NT2/D1 (cell line): Measurements from ENCODE around the gene ZFAND6.

Experiments used
- DNase-seq: peaks from one replicate; pipeline ENCODE4 v3.0.0-alpha.2; 2011; ENCODE audit warnings: low read depth, low spot score
- H3K27me3 ChIP-seq: 2 replicates; pipeline ENCODE4 v1.6.0; 2011; ENCODE audit warnings: mild to moderate bottlenecking; ENCODE audit not compliant: insufficient read length, insufficient read depth
- H3K36me3 ChIP-seq: 2 replicates; pipeline ENCODE4 v1.6.1; 2011; ENCODE audit warnings: mild to moderate bottlenecking, low read length, mixed read lengths; ENCODE audit not compliant: insufficient read depth, insufficient read length
- H3K4me1 ChIP-seq: 2 replicates; pipeline ENCODE4 v1.5.1; 2011; ENCODE audit not compliant: insufficient read depth, insufficient read length
- H3K4me3 ChIP-seq: 2 replicates; pipeline ENCODE4 v1.5.1; 2011; ENCODE audit warnings: low read depth; ENCODE audit not compliant: insufficient read length
- H3K9ac ChIP-seq: 2 replicates; pipeline ENCODE4 v1.6.0; 2011; ENCODE audit warnings: low read depth; ENCODE audit not compliant: insufficient read length
- H3K9me3 ChIP-seq: 2 replicates; pipeline ENCODE4 v1.5.1; 2011; ENCODE audit warnings: mild to moderate bottlenecking, low read length; ENCODE audit not compliant: insufficient read depth
- SUZ12 ChIP-seq: IDR thresholded peaks from 2 replicates; pipeline ENCODE4 v1.6.1; 2011; ENCODE audit not compliant: insufficient read length, insufficient read depth; ENCODE audit errors: extremely low read depth
- YY1 ChIP-seq: IDR thresholded peaks from 2 replicates; pipeline ENCODE4 v1.6.1; 2011; ENCODE audit not compliant: insufficient read length, insufficient read depth
- ZNF274 ChIP-seq: IDR thresholded peaks from 2 replicates; pipeline ENCODE4 v1.6.1; 2011; ENCODE audit warnings: mild to moderate bottlenecking, low read depth, low read length

ZFAND6 gene

GRCh38 chr15:80055933-80056332 lies 3.5 kb upstream of the ZFAND6 start:
- Histone ChIP-seq H3K4me1 (peaks cover 3% of the 10 kb centered on the region), H3K36me3 (no peaks in the 10 kb centered on the region), H3K27me3 (peaks cover 27% of the 10 kb centered on the region), H3K9me3 (no peaks in the 10 kb centered on the region), H3K9ac (no peak overlapping the region), H3K4me3 (no peak overlapping the region)
- TF ChIP-seq ZNF274 (no peak), SUZ12 (no peak), YY1 (no peak)
- DNase-seq: no peak

GRCh38 chr15:80058044-80058443 lies 1.4 kb upstream of the ZFAND6 start:
- peaks cover 3% of the 10 kb centered on the region for H3K4me1 ChIP-seq
- H3K27me3 ChIP-seq: peaks cover 27% of the 10 kb centered on the region
- TF ChIP-seq SUZ12 (no peak), YY1 (no peak), ZNF274 (no peak)
- DNase-seq: no peak
- H3K9ac ChIP-seq: no peak overlapping the region
- H3K9me3 ChIP-seq: no peaks in the 10 kb centered on the region
- no peaks in the 10 kb centered on the region for H3K36me3 ChIP-seq
- H3K4me3 ChIP-seq: no peak overlapping the region

GRCh38 chr15:80059786-80060355 lies 395 bp downstream of the ZFAND6 start:
- H3K27me3 ChIP-seq: peaks cover 27% of the 10 kb centered on the region
- DNase-seq: peak; percentile 44
- peak overlapping the region; percentile 69 for H3K9ac ChIP-seq
- H3K36me3 ChIP-seq: no peaks in the 10 kb centered on the region
- TF ChIP-seq SUZ12 (no peak), ZNF274 (no peak), YY1 (no peak)
- H3K9me3 ChIP-seq: no peaks in the 10 kb centered on the region
- H3K4me1 ChIP-seq: peaks cover 3% of the 10 kb centered on the region
- peak overlapping the region; percentile 61 for H3K4me3 ChIP-seq

- Histone ChIP-seq H3K4me3 (peak overlapping the region; percentile 61), H3K27me3 (peaks cover 27% of the 10 kb centered on the region), H3K36me3 (no peaks in the 10 kb centered on the region), H3K9me3 (no peaks in the 10 kb centered on the region), H3K4me1 (peaks cover 3% of the 10 kb centered on the region), H3K9ac (peak overlapping the region; percentile 69)
- no peak for TF ChIP-seq SUZ12
- TF ChIP-seq ZNF274: no peak
- TF ChIP-seq YY1: no peak
- DNase-seq: no peak
These were observed 1.0 kb downstream of the ZFAND6 start for GRCh38 chr15:80060356-80061006.

GRCh38 chr15:80061582-80061981 lies 2.1 kb downstream of the ZFAND6 start:
- TF ChIP-seq YY1 (no peak), ZNF274 (no peak), SUZ12 (no peak)
- no peaks in the 10 kb centered on the region for H3K36me3 ChIP-seq
- DNase-seq: no peak
- peaks cover 24% of the 10 kb centered on the region for H3K27me3 ChIP-seq
- no peak overlapping the region for H3K4me3 ChIP-seq
- no peak overlapping the region for H3K9ac ChIP-seq
- no peaks in the 10 kb centered on the region for H3K9me3 ChIP-seq
- peaks cover 3% of the 10 kb centered on the region for H3K4me1 ChIP-seq

- Histone ChIP-seq H3K36me3 (no peaks in the 10 kb centered on the region), H3K4me3 (no peak overlapping the region), H3K27me3 (no peaks in the 10 kb centered on the region), H3K9ac (no peak overlapping the region), H3K9me3 (no peaks in the 10 kb centered on the region), H3K4me1 (no peaks in the 10 kb centered on the region)
- DNase-seq: no peak
- TF ChIP-seq YY1: no peak
- TF ChIP-seq SUZ12: no peak
- no peak for TF ChIP-seq ZNF274
These were observed 7.4 kb downstream of the ZFAND6 start for GRCh38 chr15:80066912-80067311.

- TF ChIP-seq ZNF274 (no peak), YY1 (no peak), SUZ12 (no peak)
- Histone ChIP-seq H3K4me3 (no peak overlapping the region), H3K9me3 (no peaks in the 10 kb centered on the region), H3K27me3 (no peaks in the 10 kb centered on the region), H3K9ac (no peak overlapping the region), H3K4me1 (no peaks in the 10 kb centered on the region), H3K36me3 (no peaks in the 10 kb centered on the region)
- no peak for DNase-seq
These were observed 9.1 kb downstream of the ZFAND6 start for GRCh38 chr15:80068578-80068977.
